Measurements from ENCODE around the gene TMEM245. TPM values are rescaled to one million over a fixed set of nuclear protein-coding genes. Genes with fewer than 3 reads are reported as not detected.

Gene TMEM245
- total RNA-seq, 1 experiment from 2014 or later, result 37.9 TPM

- Histone ChIP-seq H3K4me1 (ENCODE audit: low read length) (no peaks in the 10 kb centered on the region), H3K4me2 (ENCODE audit: low read depth, low read length, poor library complexity, severe bottlenecking) (no peak overlapping the region), H4K20me1 (ENCODE audit: insufficient read depth, low read depth, low read length) (no peaks in the 10 kb centered on the region), H3K9ac (ENCODE audit: low read length) (no peak overlapping the region), H3K4me3 (ENCODE audit: low read length) (no peak overlapping the region), H3K27ac (ENCODE audit: low read length) (no peak overlapping the region), H3K9me2 (replicated peaks; ENCODE audit: insufficient read depth, low read length) (no peaks in the 10 kb centered on the region), H2AFZ (ENCODE audit: low read length) (no peak overlapping the region), H3K27me3 (ENCODE audit: low read length) (no peaks in the 10 kb centered on the region), H3K79me2 (ENCODE audit: low read length) (peaks cover 84% of the 10 kb centered on the region), H3K9me3 (ENCODE audit: low read length) (no peaks in the 10 kb centered on the region), H3K36me3 (ENCODE audit: insufficient read depth, low read length) (peaks cover 63% of the 10 kb centered on the region; the same call in 1 of the 2 replicates)
- DNase-seq, result no peak
Measured at GRCh38 chr9:109083813-109084405, 35.8 kb downstream of the TMEM245 start.

- Histone ChIP-seq H3K4me2 (ENCODE audit: low read depth, low read length, poor library complexity, severe bottlenecking) (no peak overlapping the region), H3K4me3 (ENCODE audit: low read length) (no peak overlapping the region), H3K9me2 (replicated peaks; ENCODE audit: insufficient read depth, low read length) (no peaks in the 10 kb centered on the region), H3K4me1 (ENCODE audit: low read length) (no peaks in the 10 kb centered on the region), H3K27me3 (ENCODE audit: low read length) (no peaks in the 10 kb centered on the region), H3K79me2 (ENCODE audit: low read length) (peaks cover 83% of the 10 kb centered on the region), H2AFZ (ENCODE audit: low read length) (no peak overlapping the region), H4K20me1 (ENCODE audit: insufficient read depth, low read depth, low read length) (no peaks in the 10 kb centered on the region), H3K36me3 (ENCODE audit: insufficient read depth, low read length) (peaks cover 67% of the 10 kb centered on the region; the same call in 1 of the 2 replicates), H3K9ac (ENCODE audit: low read length) (no peak overlapping the region), H3K27ac (ENCODE audit: low read length) (no peak overlapping the region), H3K9me3 (ENCODE audit: low read length) (no peaks in the 10 kb centered on the region)
- DNase-seq, result no peak
Measured at GRCh38 chr9:109083141-109083540, 36.6 kb downstream of the TMEM245 start.

DNA sequence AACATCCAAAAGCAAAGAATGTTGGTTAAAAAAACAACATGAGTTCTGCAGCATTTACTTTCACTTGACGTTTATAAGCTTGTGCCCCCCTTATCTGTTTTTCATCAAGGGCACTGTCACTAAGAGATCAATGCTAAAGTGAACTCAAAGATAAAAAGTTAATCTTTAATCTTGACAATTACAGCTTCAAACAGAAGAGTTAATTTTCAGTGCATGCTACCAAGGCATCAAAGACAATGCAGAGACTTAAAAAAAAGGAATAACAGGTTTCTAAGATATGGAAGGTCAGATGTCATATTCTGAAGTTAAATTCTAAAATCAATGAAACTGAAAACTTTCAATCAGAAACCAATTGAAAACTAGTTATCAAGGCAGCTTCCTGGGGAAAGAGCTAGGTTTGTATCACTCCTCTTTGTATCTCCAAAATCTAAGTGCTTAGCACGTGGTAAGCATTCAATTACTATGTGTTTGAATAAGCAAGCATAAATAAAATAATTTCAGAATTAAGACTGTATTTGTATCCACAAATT, 37.6 kb downstream of the TMEM245 start:
- Histone ChIP-seq H3K36me3 (ENCODE audit: insufficient read depth, low read length) (peaks cover 57% of the 10 kb centered on the region; the same call in 1 of the 2 replicates), H3K27ac (ENCODE audit: low read length) (no peak overlapping the region), H3K4me2 (ENCODE audit: low read depth, low read length, poor library complexity, severe bottlenecking) (no peak overlapping the region), H3K27me3 (ENCODE audit: low read length) (no peaks in the 10 kb centered on the region), H3K4me3 (ENCODE audit: low read length) (no peak overlapping the region), H4K20me1 (ENCODE audit: insufficient read depth, low read depth, low read length) (no peaks in the 10 kb centered on the region), H3K9ac (ENCODE audit: low read length) (no peak overlapping the region), H3K9me3 (ENCODE audit: low read length) (no peaks in the 10 kb centered on the region), H2AFZ (ENCODE audit: low read length) (no peak overlapping the region), H3K4me1 (ENCODE audit: low read length) (no peaks in the 10 kb centered on the region), H3K9me2 (replicated peaks; ENCODE audit: insufficient read depth, low read length) (no peaks in the 10 kb centered on the region), H3K79me2 (ENCODE audit: low read length) (peaks cover 73% of the 10 kb centered on the region)
- DNase-seq, result no peak

DNA sequence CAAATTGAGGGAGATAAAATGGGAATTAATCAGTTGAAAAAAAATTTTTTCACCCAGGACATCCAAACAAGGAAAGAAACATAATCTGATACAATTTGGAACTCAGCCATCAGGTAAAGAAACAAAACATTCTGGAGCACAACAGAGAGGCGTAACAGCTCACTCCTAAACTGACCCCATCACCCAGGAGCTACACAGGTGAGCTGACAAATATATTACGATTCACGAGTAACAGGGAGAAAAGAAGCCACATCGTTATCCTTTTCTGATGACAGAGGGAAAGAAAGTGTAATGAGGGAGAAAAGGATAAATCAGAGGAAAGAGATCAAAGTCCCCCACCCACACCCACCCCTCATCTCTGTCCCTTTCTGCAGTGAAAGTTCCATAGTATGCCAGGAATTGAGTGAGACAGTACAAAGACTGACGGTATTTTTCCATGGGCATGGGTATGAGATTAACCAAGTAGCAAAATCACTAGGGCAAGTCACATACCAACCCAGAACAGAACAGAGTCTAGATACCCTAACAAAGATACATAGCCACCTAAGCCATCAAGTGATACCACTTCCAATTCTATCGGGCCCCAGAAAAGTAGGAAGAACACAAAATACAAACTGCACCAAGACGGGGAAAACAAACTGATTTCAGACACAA, 45.4 kb downstream of the TMEM245 start:
- Histone ChIP-seq H3K36me3 (ENCODE audit: insufficient read depth, low read length) (peaks cover 32% of the 10 kb centered on the region; the same call in 1 of the 2 replicates), H4K20me1 (ENCODE audit: insufficient read depth, low read depth, low read length) (no peaks in the 10 kb centered on the region), H3K79me2 (ENCODE audit: low read length) (peaks cover 18% of the 10 kb centered on the region), H2AFZ (ENCODE audit: low read length) (no peak overlapping the region), H3K9ac (ENCODE audit: low read length) (no peak overlapping the region), H3K9me3 (ENCODE audit: low read length) (no peaks in the 10 kb centered on the region), H3K27me3 (ENCODE audit: low read length) (no peaks in the 10 kb centered on the region), H3K9me2 (replicated peaks; ENCODE audit: insufficient read depth, low read length) (no peaks in the 10 kb centered on the region), H3K4me3 (ENCODE audit: low read length) (no peak overlapping the region), H3K27ac (ENCODE audit: low read length) (no peak overlapping the region), H3K4me2 (ENCODE audit: low read depth, low read length, poor library complexity, severe bottlenecking) (no peak overlapping the region), H3K4me1 (ENCODE audit: low read length) (no peaks in the 10 kb centered on the region)
- no peak for DNase-seq

- no peaks in the 10 kb centered on the region for H3K27me3 ChIP-seq (ENCODE audit: low read length)
- H3K9me2 ChIP-seq (replicated peaks; ENCODE audit: insufficient read depth, low read length), result no peaks in the 10 kb centered on the region
- no peak overlapping the region for H2AFZ ChIP-seq (ENCODE audit: low read length)
- H3K27ac ChIP-seq (ENCODE audit: low read length), result no peak overlapping the region
- H3K4me3 ChIP-seq (ENCODE audit: low read length), result no peak overlapping the region
- H3K36me3 ChIP-seq (ENCODE audit: insufficient read depth, low read length), result peaks cover 21% of the 10 kb centered on the region; the same call in 1 of the 2 replicates
- no peaks in the 10 kb centered on the region for H3K4me1 ChIP-seq (ENCODE audit: low read length)
- no peak for DNase-seq
- no peak overlapping the region for H3K9ac ChIP-seq (ENCODE audit: low read length)
- H4K20me1 ChIP-seq (ENCODE audit: insufficient read depth, low read depth, low read length), result no peaks in the 10 kb centered on the region
- no peak overlapping the region for H3K4me2 ChIP-seq (ENCODE audit: low read depth, low read length, poor library complexity, severe bottlenecking)
- no peaks in the 10 kb centered on the region for H3K9me3 ChIP-seq (ENCODE audit: low read length)
- peaks cover 14% of the 10 kb centered on the region for H3K79me2 ChIP-seq (ENCODE audit: low read length)
Measured at GRCh38 chr9:109072821-109073435, 46.8 kb downstream of the TMEM245 start.

- no peaks in the 10 kb centered on the region for H4K20me1 ChIP-seq (ENCODE audit: insufficient read depth, low read depth, low read length)
- no peak overlapping the region for H3K27ac ChIP-seq (ENCODE audit: low read length)
- no peak overlapping the region for H3K4me2 ChIP-seq (ENCODE audit: low read depth, low read length, poor library complexity, severe bottlenecking)
- DNase-seq, result no peak
- H3K27me3 ChIP-seq (ENCODE audit: low read length), result no peaks in the 10 kb centered on the region
- H3K36me3 ChIP-seq (ENCODE audit: insufficient read depth, low read length), result peaks cover 27% of the 10 kb centered on the region; the same call in 1 of the 2 replicates
- H3K9me2 ChIP-seq (replicated peaks; ENCODE audit: insufficient read depth, low read length), result no peaks in the 10 kb centered on the region
- H3K4me3 ChIP-seq (ENCODE audit: low read length), result no peak overlapping the region
- H2AFZ ChIP-seq (ENCODE audit: low read length), result no peak overlapping the region
- H3K9ac ChIP-seq (ENCODE audit: low read length), result no peak overlapping the region
- H3K4me1 ChIP-seq (ENCODE audit: low read length), result no peaks in the 10 kb centered on the region
- no peaks in the 10 kb centered on the region for H3K9me3 ChIP-seq (ENCODE audit: low read length)
- peaks cover 20% of the 10 kb centered on the region for H3K79me2 ChIP-seq (ENCODE audit: low read length)
Measured at GRCh38 chr9:109072133-109072692, 47.5 kb downstream of the TMEM245 start.

- no peak overlapping the region for H3K27ac ChIP-seq (ENCODE audit: low read length)
- H3K4me3 ChIP-seq (ENCODE audit: low read length), result no peak overlapping the region
- no peaks in the 10 kb centered on the region for H3K9me2 ChIP-seq (replicated peaks; ENCODE audit: insufficient read depth, low read length)
- no peaks in the 10 kb centered on the region for H4K20me1 ChIP-seq (ENCODE audit: insufficient read depth, low read depth, low read length)
- DNase-seq, result no peak
- no peak overlapping the region for H3K4me2 ChIP-seq (ENCODE audit: low read depth, low read length, poor library complexity, severe bottlenecking)
- H3K27me3 ChIP-seq (ENCODE audit: low read length), result no peaks in the 10 kb centered on the region
- no peaks in the 10 kb centered on the region for H3K4me1 ChIP-seq (ENCODE audit: low read length)
- H3K9ac ChIP-seq (ENCODE audit: low read length), result no peak overlapping the region
- H3K79me2 ChIP-seq (ENCODE audit: low read length), result peaks cover 18% of the 10 kb centered on the region
- H3K9me3 ChIP-seq (ENCODE audit: low read length), result no peaks in the 10 kb centered on the region
- H2AFZ ChIP-seq (ENCODE audit: low read length), result no peak overlapping the region
- H3K36me3 ChIP-seq (ENCODE audit: insufficient read depth, low read length), result peaks cover 43% of the 10 kb centered on the region; the same call in 1 of the 2 replicates
Measured at GRCh38 chr9:109068764-109069163, 51.0 kb downstream of the TMEM245 start.

All from Karpas-422 (cell line).